K562 (cell line): ENCODE measurements around the gene UBE2U. TPM values are rescaled to one million over a fixed set of nuclear protein-coding genes. Genes with fewer than 3 reads are reported as not detected.

Experiments used
- ATAC-seq: fragments of 200-7000 bp; cut with Tn5 transposase; 3 replicates; pipeline ENCODE4 v1.9.1; 2020; ENCODE audit warnings: moderate library complexity
- BruUV-seq: library from RNA; stranded (reverse); fragments of 400-500 nt; replicated peaks from 2 replicates; lab custom pipeline; 2021; lab: Mats Ljungman, UMichigan
- CTCF ChIA-PET: fragments of 300-600 bp; formaldehyde crosslinking; extraction: SDS; loops from one replicate; lab custom pipeline; 2021; ENCODE audit warnings: low intra/inter-chr PET ratio; lab: Yijun Ruan, JAX
- POLR2A ChIA-PET: fragments of 300-600, 350-650 bp; sonication (Branson Sonifier 250); formaldehyde crosslinking; extraction: SDS; loops from one replicate; lab custom pipeline; 2021; ENCODE audit warnings: antibody characterized with exemption, inconsistent platforms; lab: Yijun Ruan, JAX
- DNase-seq, 4 experiments: peaks; one replicate each; pipeline versions ENCODE4 v3.0.0 to v3.0.0-alpha.2; 2011 to 2018; ENCODE audit warnings: low spot score in 3 of 4, mixed read lengths in 3 of 4; ENCODE audit errors: extremely low read depth in 1 of 4
- FAIRE-seq: peaks from 2 replicates; lab custom pipeline; 2011; peaks lifted over from hg19 to GRCh38; lab: Jason Lieb, UNC
- H2AFZ ChIP-seq: 2 replicates; pipeline ENCODE4 v1.6.0; 2011; ENCODE audit warnings: low read depth, low read length, control low read depth, inconsistent platforms
- H3K27ac ChIP-seq: fragments of 200-600 bp; 3 replicates; pipeline ENCODE4 v1.8.0; 2011; ENCODE audit warnings: low read depth, mild to moderate bottlenecking, control low read depth, inconsistent platforms, low read length, moderate library complexity, mixed read lengths; ENCODE audit errors: extremely low read depth
- H3K27me3 ChIP-seq, 2 experiments: fragments of 300-600 bp in 1 of 2; 2 replicates in 1 of 2; 3 replicates in 1 of 2; pipeline versions ENCODE4 v1.6.0 to v1.8.0; 2011; ENCODE audit warnings: inconsistent platforms in 2 of 2, low read length in 2 of 2, mild to moderate bottlenecking in 1 of 2, mixed read lengths in 1 of 2, moderate library complexity in 1 of 2; ENCODE audit not compliant: control insufficient read depth in 2 of 2, insufficient read depth in 2 of 2
- H3K36me3 ChIP-seq: fragments of 300-600 bp; 3 replicates; pipeline ENCODE4 v1.8.0; 2011; ENCODE audit warnings: mild to moderate bottlenecking, low read length, inconsistent platforms; ENCODE audit not compliant: control insufficient read depth, insufficient read depth
- H3K4me1 ChIP-seq, 2 experiments: fragments of 200-600 bp in 1 of 2; replicated peaks in 1 of 2; 2 replicates in 1 of 2; 3 replicates in 1 of 2; pipeline versions ENCODE4 v1.5.1 to v1.8.0; 2011; ENCODE audit warnings: inconsistent platforms in 2 of 2, low read length in 2 of 2, mild to moderate bottlenecking in 1 of 2, mixed read lengths in 1 of 2, moderate library complexity in 1 of 2; ENCODE audit not compliant: control insufficient read depth in 2 of 2, insufficient read depth in 2 of 2
- H3K4me2 ChIP-seq: 2 replicates; pipeline ENCODE4 v1.6.1; 2011; ENCODE audit warnings: low read length, control low read depth, inconsistent platforms, mixed read lengths; ENCODE audit not compliant: insufficient read depth
- H3K4me3 ChIP-seq: fragments of 200-600 bp; sonication (generic), shearing (Covaris generic); 2 replicates; pipeline ENCODE4 v1.5.1; 2016; ENCODE audit warnings: control low read depth, inconsistent platforms
- H3K79me2 ChIP-seq: fragments of 200-600 bp; 3 replicates; pipeline ENCODE4 v1.8.0; 2011; ENCODE audit warnings: low read length, inconsistent platforms; ENCODE audit not compliant: control insufficient read depth, insufficient read depth
- H3K9ac ChIP-seq, 2 experiments: 2 replicates each; pipeline versions ENCODE4 v1.6.0 to v1.6.1; 2011; ENCODE audit warnings: low read depth in 2 of 2, low read length in 2 of 2, control low read depth in 1 of 2, inconsistent platforms in 1 of 2, mild to moderate bottlenecking in 1 of 2, mixed read lengths in 1 of 2; ENCODE audit not compliant: insufficient read depth in 1 of 2
- H3K9me1 ChIP-seq: one replicate; pipeline ENCODE4 v1.6.0; 2011; ENCODE audit warnings: inconsistent platforms, mild to moderate bottlenecking, low read length, moderate library complexity; ENCODE audit not compliant: control insufficient read depth, insufficient read depth
- H3K9me3 ChIP-seq: replicated peaks from 2 replicates; pipeline ENCODE4 v1.5.1; 2011; ENCODE audit warnings: low read depth, low read length, inconsistent platforms; ENCODE audit not compliant: control insufficient read depth, insufficient read depth
- H4K20me1 ChIP-seq: replicated peaks from 2 replicates; pipeline ENCODE4 v1.6.1; 2011; ENCODE audit warnings: low read length, inconsistent platforms, mixed read lengths; ENCODE audit not compliant: control insufficient read depth, insufficient read depth
- DPF2 ChIP-seq: fragments of 450-650 bp; IDR thresholded peaks from 2 replicates; pipeline ENCODE4 v1.6.1; 2016
- HDAC6 ChIP-seq: IDR thresholded peaks from 2 replicates; pipeline ENCODE4 v1.6.1; 2012; ENCODE audit warnings: low read depth, mild to moderate bottlenecking, control low read depth, inconsistent platforms, low read length, moderate library complexity
- MAX ChIP-seq: sonication (generic); formaldehyde crosslinking; IDR thresholded peaks from 2 replicates; pipeline ENCODE4 v1.9.0; 2022; ENCODE audit warnings: mild to moderate bottlenecking, missing genetic modification reagents
- MCM5 ChIP-seq: fragments of 450-650 bp; IDR thresholded peaks from 2 replicates; pipeline ENCODE4 v1.6.1; 2016; ENCODE audit warnings: low read depth
- MTF1 ChIP-seq: fragments of 250-450 bp; sonication (Bioruptor Pico); IDR thresholded peaks from 2 replicates; pipeline ENCODE4 v1.9.0; 2021; ENCODE audit warnings: moderate library complexity, mild to moderate bottlenecking, inconsistent platforms, borderline replicate concordance
- PBX2 ChIP-seq, 2 experiments: IDR thresholded peaks in 1 of 2; conservative IDR thresholded peaks in 1 of 2; 2 replicates each; pipeline ENCODE4 v1.6.1; 2016; ENCODE audit warnings: low read depth in 2 of 2, mild to moderate bottlenecking in 1 of 2, missing compliant biosample characterization in 1 of 2, missing genetic modification characterization in 1 of 2, moderate library complexity in 1 of 2
- ZFP30 ChIP-seq: fragments of 250-450 bp; sonication (Bioruptor Pico); IDR thresholded peaks from 2 replicates; pipeline ENCODE4 v1.8.0; 2022; ENCODE audit warnings: moderate library complexity, mild to moderate bottlenecking, inconsistent platforms, borderline replicate concordance
- ZNF12 ChIP-seq: sonication (generic); formaldehyde crosslinking; IDR thresholded peaks from 2 replicates; pipeline ENCODE4 v1.4.0; 2020; ENCODE audit warnings: mild to moderate bottlenecking, missing genetic modification reagents
- in situ Hi-C: fragments of 300-500 bp; cut with MboI; formaldehyde crosslinking; loops from 4 replicates; pipeline ENCODE4 v1.15.0; 2018; ENCODE audit warnings: inconsistent platforms, mixed read lengths
- intact Hi-C: fragments of 100-400 bp; cut with micrococcal nuclease; formaldehyde crosslinking; loops from 2 replicates; pipeline ENCODE4 v1.14.2; 2022
- polyA plus RNA-seq, 8 experiments: library from polyadenylated mRNA; depleted of rRNA in 4 of 8; stranded (reverse) in 5 of 8; unstranded in 3 of 8; fragments of >200 nt; fragmentation: Nextera tagmentation in 2 of 8; fragmentation: Illumina TruSeq in 1 of 8; extraction: Ambion mirVana in 2 of 8; extraction: Trizol in 1 of 8; gene quantifications; 2 replicates each; pipeline versions ENCODE4 v1.2.1 to v1.2.3, GENCODE V29; 2011 to 2014; ENCODE audit warnings: inconsistent platforms in 1 of 8, missing spikeins in 1 of 8
- total RNA-seq, 7 experiments: library from RNA; depleted of rRNA in 6 of 7; stranded (reverse); fragments of >200 nt in 6 of 7; fragmentation: Illumina TruSeq in 2 of 7; extraction: Trizol in 2 of 7; gene quantifications; 2 replicates each; pipeline versions ENCODE4 v1.2.1 to v1.2.3, GENCODE V29; 2011 to 2021; ENCODE audit warnings: low replicate concordance in 1 of 7

Gene UBE2U
- total and polyA plus RNA-seq, 9 of the 15 experiments (the other 6 are each of a cell fraction or from before 2014, with no cell fraction given): not detected

GRCh38 chr1:64304823-64305222 lies 101.4 kb downstream of the UBE2U start:
- no peaks in the 10 kb centered on the region for H3K27me3 ChIP-seq
- H4K20me1 ChIP-seq: no peaks in the 10 kb centered on the region
- no peaks in the 10 kb centered on the region for H3K79me2 ChIP-seq
- POLR2A ChIA-PET: no interaction called here
- TF ChIP-seq MCM5 (no peak), PBX2 (CRISPR knock-in tag; IDR thresholded peaks at IDR 0.05; ENCODE audit: low read depth) (no peak), PBX2 (tag; conservative IDR thresholded peaks at IDR 0.05; ENCODE audit: low read depth) (no peak), ZFP30 (CRISPR knock-in tag) (no peak), ZNF12 (CRISPR knock-in tag) (no peak), MAX (CRISPR knock-in tag) (no peak), MTF1 (CRISPR knock-in tag) (no peak), HDAC6 (no peak), DPF2 (no peak)
- TF ChIP-seq, all 486 proteins: peak for 0
- CTCF ChIA-PET: no interaction called here
- ATAC-seq (no peak), FAIRE-seq (no peak), DNase-seq (no peak)
- Histone ChIP-seq H3K9me3 (no peaks in the 10 kb centered on the region), H3K9me1 (no peaks in the 10 kb centered on the region), H3K4me1 (no peaks in the 10 kb centered on the region; a peak in 1 of 5 replicates), H3K36me3 (no peaks in the 10 kb centered on the region), H3K9ac (no peak overlapping the region), H3K27ac (no peak overlapping the region), H3K4me2 (no peak overlapping the region), H2AFZ (no peak overlapping the region), H3K4me3 (no peak overlapping the region)
- intact Hi-C loops: no loop called here
- in situ Hi-C loops: no loop called here
- no TSS peak for BruUV-seq
